K562 (cell line): ENCODE results near the gene NDUFS3. TPM values are rescaled to one million over a fixed set of nuclear protein-coding genes. Genes with fewer than 3 reads are reported as not detected.

Source experiments
- DACH1 ChIP-seq: fragments of 450-650 bp; IDR thresholded peaks from 2 replicates; pipeline ENCODE4 v1.6.1; 2018; ENCODE audit not compliant: partially characterized antibody
- GTF2E2 ChIP-seq: fragments of 200-800 bp; sonication (Bioruptor generic); IDR thresholded peaks from 2 replicates; pipeline ENCODE4 v1.6.1; 2016; ENCODE audit warnings: missing genetic modification characterization, missing compliant biosample characterization
- ID3 ChIP-seq, 2 experiments: fragments of 250-450 bp in 1 of 2; fragments of 450-650 bp in 1 of 2; sonication (Bioruptor Pico) in 1 of 2; IDR thresholded peaks; 2 replicates each; pipeline versions ENCODE4 v1.6.1 to v1.8.0; 2016 to 2021; ENCODE audit warnings: mild to moderate bottlenecking in 2 of 2, moderate library complexity in 2 of 2, missing compliant biosample characterization in 1 of 2, missing genetic modification characterization in 1 of 2
- POLR2A ChIP-seq: fragments of 450-650 bp; conservative IDR thresholded peaks from 2 replicates; pipeline ENCODE4 v1.6.1; 2016
- RBBP5 ChIP-seq: fragments of 200-600 bp; sonication (generic); IDR thresholded peaks from 2 replicates; pipeline ENCODE4 v1.6.1; 2012; ENCODE audit warnings: borderline replicate concordance, mild to moderate bottlenecking, low read length, control low read depth, inconsistent platforms; ENCODE audit not compliant: insufficient read depth, poor library complexity, severe bottlenecking
- SIN3A ChIP-seq, 2 experiments: fragments of 150-350 bp in 1 of 2; IDR thresholded peaks; 2 replicates each; pipeline ENCODE4 v1.6.1; 2011 to 2016; ENCODE audit warnings: borderline replicate concordance in 2 of 2, low read depth in 2 of 2, low read length in 2 of 2, mild to moderate bottlenecking in 2 of 2, moderate library complexity in 2 of 2; ENCODE audit not compliant: control insufficient read depth in 1 of 2
- SOX6 ChIP-seq: fragments of 450-650 bp; IDR thresholded peaks from 2 replicates; pipeline ENCODE4 v1.6.1; 2014; ENCODE audit warnings: mild to moderate bottlenecking
- STAT6 ChIP-seq: sonication (generic); formaldehyde crosslinking; IDR thresholded peaks from 2 replicates; pipeline ENCODE4 v1.8.1; 2023; ENCODE audit warnings: mild to moderate bottlenecking, missing genetic modification reagents
- U2AF1 ChIP-seq: fragments of 200-400 bp; formaldehyde crosslinking; optimal IDR thresholded peaks from 2 replicates; pipeline ENCODE3; 2017; ENCODE audit warnings: mild to moderate bottlenecking, low read depth, low read length, moderate library complexity
- polyA plus RNA-seq, 8 experiments: library from polyadenylated mRNA; depleted of rRNA in 4 of 8; stranded (reverse) in 5 of 8; unstranded in 3 of 8; fragments of >200 nt; fragmentation: Nextera tagmentation in 2 of 8; fragmentation: Illumina TruSeq in 1 of 8; extraction: Ambion mirVana in 2 of 8; extraction: Trizol in 1 of 8; gene quantifications; 2 replicates each; pipeline versions ENCODE4 v1.2.1 to v1.2.3, GENCODE V29; 2011 to 2014; ENCODE audit warnings: inconsistent platforms in 1 of 8, missing spikeins in 1 of 8
- total RNA-seq, 7 experiments: library from RNA; depleted of rRNA in 6 of 7; stranded (reverse); fragments of >200 nt in 6 of 7; fragmentation: Illumina TruSeq in 2 of 7; extraction: Trizol in 2 of 7; gene quantifications; 2 replicates each; pipeline versions ENCODE4 v1.2.1 to v1.2.3, GENCODE V29; 2011 to 2021; ENCODE audit warnings: low replicate concordance in 1 of 7
- TF ChIP-seq, protein P1 (sequence below): fragments of 250-450 bp; sonication (Bioruptor Pico); IDR thresholded peaks from 2 replicates; pipeline ENCODE4 v1.4.0; 2020
- TF ChIP-seq, protein P2 (sequence below), 2 experiments: fragments of 450-650 bp in 1 of 2; sonication (generic) in 1 of 2; formaldehyde crosslinking in 1 of 2; IDR thresholded peaks; 2 replicates each; pipeline versions ENCODE4 v1.7.1 to v1.9.0; 2016 to 2022; ENCODE audit warnings: inconsistent platforms in 1 of 2, mild to moderate bottlenecking in 1 of 2, missing genetic modification reagents in 1 of 2

NDUFS3 gene
- total and polyA plus RNA-seq, 9 of the 15 experiments (the other 6 are each of a cell fraction or from before 2014, with no cell fraction given) = 38.7 to 341 (median 194) TPM

DNA sequence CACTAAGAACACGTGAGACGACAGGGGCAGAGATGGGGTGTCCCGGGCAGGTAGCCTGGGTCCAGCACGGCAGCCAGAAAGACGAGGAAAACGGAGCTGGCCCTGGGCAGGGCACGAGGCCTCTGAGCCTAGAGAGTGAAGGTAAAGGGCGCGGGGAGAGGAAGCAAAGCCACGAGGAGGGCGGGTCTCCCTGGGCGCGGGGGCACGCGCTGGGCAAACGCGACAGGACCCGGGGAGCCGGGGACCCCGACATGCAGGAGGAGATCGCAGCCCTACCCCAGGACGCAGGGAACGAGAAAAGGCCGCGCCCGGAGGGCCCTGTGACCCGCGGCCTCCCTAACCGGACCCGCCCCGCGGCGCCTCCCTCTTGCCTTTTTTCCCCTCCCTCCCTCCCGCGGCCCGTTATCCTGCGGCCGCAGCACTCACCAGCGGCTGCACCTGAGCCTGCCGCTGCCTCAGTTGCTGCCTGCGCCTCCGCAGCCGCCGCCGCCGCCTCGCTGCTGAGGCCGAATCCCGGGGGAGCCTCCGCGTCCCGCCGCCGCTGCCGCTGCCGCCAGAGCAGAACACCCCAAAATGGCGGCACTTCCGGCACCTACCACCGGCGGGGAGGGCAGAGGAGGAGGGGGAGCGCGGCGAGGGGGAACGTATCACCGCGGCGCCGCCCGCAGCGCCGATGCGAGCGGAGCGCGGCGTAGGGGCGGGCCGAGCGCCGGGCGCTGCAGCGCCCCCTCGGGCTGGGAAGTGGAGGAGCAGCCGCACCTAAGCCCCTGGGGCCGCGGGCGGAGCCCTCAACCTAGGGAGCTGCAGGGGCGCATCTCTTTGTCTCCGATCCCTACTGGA, 26.1 kb upstream of the NDUFS3 start, which contains the start of gene CELF1 (continued):
- TF ChIP-seq, protein P1, sequence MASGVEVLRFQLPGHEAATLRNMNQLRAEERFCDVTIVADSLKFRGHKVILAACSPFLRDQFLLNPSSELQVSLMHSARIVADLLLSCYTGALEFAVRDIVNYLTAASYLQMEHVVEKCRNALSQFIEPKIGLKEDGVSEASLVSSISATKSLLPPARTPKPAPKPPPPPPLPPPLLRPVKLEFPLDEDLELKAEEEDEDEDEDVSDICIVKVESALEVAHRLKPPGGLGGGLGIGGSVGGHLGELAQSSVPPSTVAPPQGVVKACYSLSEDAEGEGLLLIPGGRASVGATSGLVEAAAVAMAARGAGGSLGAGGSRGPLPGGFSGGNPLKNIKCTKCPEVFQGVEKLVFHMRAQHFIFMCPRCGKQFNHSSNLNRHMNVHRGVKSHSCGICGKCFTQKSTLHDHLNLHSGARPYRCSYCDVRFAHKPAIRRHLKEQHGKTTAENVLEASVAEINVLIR = peak; percentile 47; the same call in 1 of the 2 replicates
- TF ChIP-seq SOX6 (peak; percentile 57; the same call in 1 of the 2 replicates), ID3 (CRISPR knock-in tag; IDR thresholded peaks at IDR 0.05) (no peak), ID3 (tag; IDR thresholded peaks at IDR 0.05) (peak; percentile 57; the same call in 1 of the 2 replicates), STAT6 (CRISPR knock-in tag) (peak; percentile 39; the same call in 1 of the 2 replicates), SIN3A (IDR thresholded peaks at IDR 0.05; ENCODE audit: borderline replicate concordance in 2 of 2, control insufficient read depth in 1 of 2, low read depth in 2 of 2, low read length in 2 of 2) (no peak; a peak in 2 of 4 replicates), GTF2E2 (tag) (no peak), RBBP5 (peak; percentile 83), U2AF1 (peak; percentile 67), DACH1 (no peak), POLR2A (peak; percentile 77)
- TF ChIP-seq, protein P2, sequence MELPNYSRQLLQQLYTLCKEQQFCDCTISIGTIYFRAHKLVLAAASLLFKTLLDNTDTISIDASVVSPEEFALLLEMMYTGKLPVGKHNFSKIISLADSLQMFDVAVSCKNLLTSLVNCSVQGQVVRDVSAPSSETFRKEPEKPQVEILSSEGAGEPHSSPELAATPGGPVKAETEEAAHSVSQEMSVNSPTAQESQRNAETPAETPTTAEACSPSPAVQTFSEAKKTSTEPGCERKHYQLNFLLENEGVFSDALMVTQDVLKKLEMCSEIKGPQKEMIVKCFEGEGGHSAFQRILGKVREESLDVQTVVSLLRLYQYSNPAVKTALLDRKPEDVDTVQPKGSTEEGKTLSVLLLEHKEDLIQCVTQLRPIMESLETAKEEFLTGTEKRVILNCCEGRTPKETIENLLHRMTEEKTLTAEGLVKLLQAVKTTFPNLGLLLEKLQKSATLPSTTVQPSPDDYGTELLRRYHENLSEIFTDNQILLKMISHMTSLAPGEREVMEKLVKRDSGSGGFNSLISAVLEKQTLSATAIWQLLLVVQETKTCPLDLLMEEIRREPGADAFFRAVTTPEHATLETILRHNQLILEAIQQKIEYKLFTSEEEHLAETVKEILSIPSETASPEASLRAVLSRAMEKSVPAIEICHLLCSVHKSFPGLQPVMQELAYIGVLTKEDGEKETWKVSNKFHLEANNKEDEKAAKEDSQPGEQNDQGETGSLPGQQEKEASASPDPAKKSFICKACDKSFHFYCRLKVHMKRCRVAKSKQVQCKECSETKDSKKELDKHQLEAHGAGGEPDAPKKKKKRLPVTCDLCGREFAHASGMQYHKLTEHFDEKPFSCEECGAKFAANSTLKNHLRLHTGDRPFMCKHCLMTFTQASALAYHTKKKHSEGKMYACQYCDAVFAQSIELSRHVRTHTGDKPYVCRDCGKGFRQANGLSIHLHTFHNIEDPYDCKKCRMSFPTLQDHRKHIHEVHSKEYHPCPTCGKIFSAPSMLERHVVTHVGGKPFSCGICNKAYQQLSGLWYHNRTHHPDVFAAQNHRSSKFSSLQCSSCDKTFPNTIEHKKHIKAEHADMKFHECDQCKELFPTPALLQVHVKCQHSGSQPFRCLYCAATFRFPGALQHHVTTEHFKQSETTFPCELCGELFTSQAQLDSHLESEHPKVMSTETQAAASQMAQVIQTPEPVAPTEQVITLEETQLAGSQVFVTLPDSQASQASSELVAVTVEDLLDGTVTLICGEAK (IDR thresholded peaks at IDR 0.05) = peak; percentile 82
- TF ChIP-seq, protein P2 (CRISPR knock-in tag; IDR thresholded peaks at IDR 0.05) = no peak
